Fibroblast of villous mesenchyme (primary cell): ENCODE results near the gene LARP4B. TPM values are rescaled to one million over a fixed set of nuclear protein-coding genes. Genes with fewer than 3 reads are reported as not detected.
"Not testable (repeated sequence)": the region's sequence is repeated elsewhere in the genome, so short reads cannot be mapped to it uniquely, and the experiment has no call there.

ENCODE experiments used
- DNase-seq: peaks from one replicate; pipeline ENCODE4 v3.0.0-alpha.2; 2010; ENCODE audit warnings: low read depth
- H3K4me3 ChIP-seq: 2 replicates; pipeline ENCODE4 v1.5.1; 2011; ENCODE audit warnings: low read depth, mild to moderate bottlenecking, low read length
- total RNA-seq: library from RNA; depleted of rRNA; stranded (reverse); fragments of >200 nt; gene quantifications from 2 replicates; pipeline ENCODE4 v1.2.3, GENCODE V29; 2012
- TF ChIP-seq, protein P1 (sequence below): IDR thresholded peaks from 2 replicates; pipeline ENCODE4 v1.5.1; 2012; ENCODE audit warnings: low read depth, mild to moderate bottlenecking, low read length; ENCODE audit not compliant: insufficient read depth

Gene LARP4B
- total RNA-seq, 1 donor = 57.4 TPM

- TF ChIP-seq, protein P1, sequence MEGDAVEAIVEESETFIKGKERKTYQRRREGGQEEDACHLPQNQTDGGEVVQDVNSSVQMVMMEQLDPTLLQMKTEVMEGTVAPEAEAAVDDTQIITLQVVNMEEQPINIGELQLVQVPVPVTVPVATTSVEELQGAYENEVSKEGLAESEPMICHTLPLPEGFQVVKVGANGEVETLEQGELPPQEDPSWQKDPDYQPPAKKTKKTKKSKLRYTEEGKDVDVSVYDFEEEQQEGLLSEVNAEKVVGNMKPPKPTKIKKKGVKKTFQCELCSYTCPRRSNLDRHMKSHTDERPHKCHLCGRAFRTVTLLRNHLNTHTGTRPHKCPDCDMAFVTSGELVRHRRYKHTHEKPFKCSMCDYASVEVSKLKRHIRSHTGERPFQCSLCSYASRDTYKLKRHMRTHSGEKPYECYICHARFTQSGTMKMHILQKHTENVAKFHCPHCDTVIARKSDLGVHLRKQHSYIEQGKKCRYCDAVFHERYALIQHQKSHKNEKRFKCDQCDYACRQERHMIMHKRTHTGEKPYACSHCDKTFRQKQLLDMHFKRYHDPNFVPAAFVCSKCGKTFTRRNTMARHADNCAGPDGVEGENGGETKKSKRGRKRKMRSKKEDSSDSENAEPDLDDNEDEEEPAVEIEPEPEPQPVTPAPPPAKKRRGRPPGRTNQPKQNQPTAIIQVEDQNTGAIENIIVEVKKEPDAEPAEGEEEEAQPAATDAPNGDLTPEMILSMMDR = no peak
- no peak overlapping the region for H3K4me3 ChIP-seq
- DNase-seq = no peak
These were observed 3.4 kb upstream of the LARP4B start for GRCh38 chr10:934746-935406.

DNA sequence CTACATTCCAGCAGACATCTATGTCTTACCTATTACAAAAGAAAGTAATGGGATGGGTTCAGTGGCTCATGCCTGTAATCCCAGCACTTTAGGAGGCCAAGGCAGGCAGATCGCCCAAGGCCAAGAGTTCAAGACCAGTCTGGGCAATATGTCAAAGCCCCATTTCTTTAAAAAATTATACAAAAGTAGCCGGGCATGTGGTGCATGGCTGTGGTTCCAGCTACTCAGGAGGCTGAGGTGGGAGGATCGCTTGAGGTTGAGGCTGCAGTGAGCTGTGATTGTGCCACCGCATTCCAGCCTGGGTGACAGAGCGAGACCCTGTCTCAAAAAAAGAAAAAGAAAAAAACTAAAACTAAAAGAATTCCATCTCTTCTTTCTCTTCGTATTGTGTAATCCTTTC, 2.7 kb upstream of the LARP4B start:
- H3K4me3 ChIP-seq, DNase-seq: not testable (repeated sequence)

DNA sequence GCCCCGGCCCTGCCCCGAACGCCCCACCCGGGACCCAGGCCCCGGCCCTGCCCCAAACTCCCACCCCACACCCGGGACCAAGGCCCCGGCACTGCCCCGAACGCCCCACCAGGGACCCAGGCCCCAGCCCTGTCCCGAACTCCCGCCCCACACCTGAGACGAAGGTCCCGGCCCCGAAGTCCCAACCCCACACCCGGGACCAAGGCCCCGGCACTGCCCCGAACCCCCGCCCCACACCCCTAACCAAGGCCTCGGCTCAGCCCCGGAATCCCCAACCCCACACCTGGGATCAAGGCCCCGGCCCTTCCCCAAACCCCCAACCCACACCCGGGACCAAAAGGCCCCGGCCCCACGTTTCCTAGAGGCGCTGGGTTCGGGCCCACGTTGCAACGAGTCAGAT, 1.1 kb upstream of the LARP4B start:
- TF ChIP-seq, protein P1 = no peak
- H3K4me3 ChIP-seq = no peak overlapping the region
- DNase-seq = no peak

GRCh38 chr10:930625-931325, 730 bp downstream of the LARP4B start:
- TF ChIP-seq, protein P1 = no peak
- DNase-seq = peak; percentile 61
- H3K4me3 ChIP-seq = peak overlapping the region; percentile 70

DNA sequence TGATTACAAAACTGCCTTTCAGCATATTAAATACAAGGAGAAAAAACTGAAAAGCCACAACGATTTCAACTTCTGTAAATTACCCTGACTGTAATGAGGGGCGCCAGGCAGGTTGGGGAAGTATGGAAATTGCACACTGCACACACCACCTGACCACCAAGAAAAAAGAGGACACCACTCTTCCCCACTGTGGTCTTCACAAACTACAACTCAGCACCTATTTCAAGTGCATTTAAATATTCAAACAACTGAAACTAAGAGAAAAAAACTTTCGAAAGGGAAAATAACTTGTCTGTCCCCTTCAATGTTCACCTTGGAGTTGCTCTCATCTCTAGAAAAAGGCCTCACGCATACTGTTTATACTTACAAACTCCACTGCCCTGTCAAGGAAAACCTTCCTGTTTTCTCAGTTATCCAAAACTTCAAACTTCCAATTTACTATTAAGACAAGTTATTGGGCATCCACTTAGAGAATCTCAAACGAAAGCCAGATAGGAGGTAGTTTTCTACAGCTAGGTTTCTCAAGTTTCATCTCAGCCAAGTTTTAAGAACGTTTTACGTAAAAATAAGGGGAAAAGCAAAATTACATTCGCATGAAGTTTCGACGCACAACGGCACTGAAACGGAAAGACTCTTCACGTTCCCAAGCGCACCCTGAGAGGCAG, 1.4 kb downstream of the LARP4B start:
- TF ChIP-seq, protein P1 = no peak
- no peak for DNase-seq
- peak overlapping the region; percentile 70 for H3K4me3 ChIP-seq

DNA sequence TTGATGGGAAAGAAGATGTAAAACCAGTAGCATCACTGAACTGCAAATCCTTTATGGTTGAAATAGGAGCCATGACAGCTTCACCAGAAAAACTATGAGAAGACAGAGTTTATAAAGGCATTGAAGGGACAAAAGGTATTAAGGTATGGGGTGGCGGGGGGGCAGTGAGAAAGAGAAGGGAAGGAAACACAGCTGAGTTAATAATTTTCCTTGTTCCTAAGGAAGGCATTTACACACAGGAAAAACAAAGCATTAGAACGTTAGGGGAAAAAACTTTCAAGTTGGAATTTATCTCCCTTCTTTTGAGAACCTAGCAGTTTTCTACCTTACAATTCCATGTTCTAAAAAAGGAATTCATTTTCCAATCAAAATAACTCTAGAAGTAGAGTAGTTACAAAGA, 4.4 kb downstream of the LARP4B start:
- no peak for DNase-seq
- TF ChIP-seq, protein P1 = no peak
- no peak overlapping the region for H3K4me3 ChIP-seq

GRCh38 chr10:926075-926698, 5.3 kb downstream of the LARP4B start:
- TF ChIP-seq, protein P1 = no peak
- DNase-seq = no peak
- H3K4me3 ChIP-seq = no peak overlapping the region
